ENCODE measurements around the gene MAP4K5. TPM values are rescaled to one million over a fixed set of nuclear protein-coding genes. Genes with fewer than 3 reads are reported as not detected.

MAP4K5 gene
- total and polyA plus RNA-seq, 9 donors = 32.4 to 202 (median 63.8) TPM

GRCh38 chr14:50471838-50472465, 60.4 kb downstream of the MAP4K5 start:
- intact Hi-C loops (cut with DNase I) = loop anchor here in 1 of 4 donors (5.0 kb wide), 1 partner anchor 85 kb away; no protein-coding TSS in a partner anchor
- no peaks in the 10 kb centered on the region for H3K36me3 ChIP-seq
- H3K4me3 ChIP-seq = no peak overlapping the region
- no peak overlapping the region for H3K27ac ChIP-seq
- no peaks in the 10 kb centered on the region for H3K9me3 ChIP-seq
- TF ChIP-seq CTCF (IDR thresholded peaks at IDR 0.05) = no peak
- no peak for TF ChIP-seq POLR2A (IDR thresholded peaks at IDR 0.05)
- no peaks in the 10 kb centered on the region for H3K27me3 ChIP-seq
- no peak for DNase-seq
- H3K4me1 ChIP-seq (ENCODE audit: insufficient read depth) = peaks cover 2% of the 10 kb centered on the region
- WGBS, 3 donors = 68 to 74% (median 71%) methylated on average over 6 of the region's 6 CpGs

- WGBS, 3 donors = 61 to 73% (median 65%) methylated on average over 1 of the region's 1 CpG
- no peak for TF ChIP-seq CTCF (IDR thresholded peaks at IDR 0.05)
- Histone ChIP-seq H3K4me1 (ENCODE audit: insufficient read depth) (peaks cover 2% of the 10 kb centered on the region), H3K27ac (no peak overlapping the region), H3K9me3 (no peaks in the 10 kb centered on the region), H3K4me3 (no peak overlapping the region), H3K27me3 (no peaks in the 10 kb centered on the region), H3K36me3 (no peaks in the 10 kb centered on the region)
- intact Hi-C loops (cut with DNase I) = loop anchor here in 1 of 4 donors (5.0 kb wide), 1 partner anchor 83 kb away; no protein-coding TSS in a partner anchor
- DNase-seq = no peak
These were observed 62.4 kb downstream of the MAP4K5 start for GRCh38 chr14:50469982-50470381.

- H3K4me1 ChIP-seq (ENCODE audit: insufficient read depth) = no peaks in the 10 kb centered on the region
- H3K9me3 ChIP-seq = no peaks in the 10 kb centered on the region
- no peak overlapping the region for H3K4me3 ChIP-seq
- 48 to 69% (median 62%) methylated on average over 2 of the region's 2 CpGs for WGBS, 3 donors
- intact Hi-C loops (cut with DNase I) = no loop called here
- no peak for TF ChIP-seq EP300 (IDR thresholded peaks at IDR 0.05)
- TF ChIP-seq POLR2A (IDR thresholded peaks at IDR 0.05) = no peak
- TF ChIP-seq CTCF (IDR thresholded peaks at IDR 0.05) = no peak
- H3K27me3 ChIP-seq = no peaks in the 10 kb centered on the region
- H3K27ac ChIP-seq = no peak overlapping the region
- no peaks in the 10 kb centered on the region for H3K36me3 ChIP-seq
- no peak for DNase-seq
These were observed 70.3 kb downstream of the MAP4K5 start for GRCh38 chr14:50462111-50462510.

GRCh38 chr14:50453869-50454268, 78.5 kb downstream of the MAP4K5 start:
- TF ChIP-seq CTCF (IDR thresholded peaks at IDR 0.05) (no peak), POLR2A (IDR thresholded peaks at IDR 0.05) (no peak), EP300 (IDR thresholded peaks at IDR 0.05) (no peak)
- peaks cover 2% of the 10 kb centered on the region for H3K4me1 ChIP-seq (ENCODE audit: insufficient read depth)
- no peak for DNase-seq
- peaks cover 0 to 2% of the 10 kb centered on the region in 2 donors for H3K9me3 ChIP-seq
- 96 to 99% (median 96%) methylated on average over 2 of the region's 2 CpGs for WGBS, 3 donors
- no peak overlapping the region for H3K27ac ChIP-seq
- no peaks in the 10 kb centered on the region for H3K36me3 ChIP-seq
- H3K27me3 ChIP-seq = no peaks in the 10 kb centered on the region
- no peak overlapping the region for H3K4me3 ChIP-seq
- intact Hi-C loops (cut with DNase I) = no loop called here

Data from ovary (tissue), 9 donors.